Measurements from ENCODE around the gene TEX11. TPM values are rescaled to one million over a fixed set of nuclear protein-coding genes. Genes with fewer than 3 reads are reported as not detected.

Gene TEX11
- total RNA-seq (2016; rRNA removed; fragmentation: Illumina TruSeq; extraction: Trizol): not detected in 2 replicates
- total RNA-seq (2016; cell fraction: cytosol; rRNA removed; fragmentation: Illumina TruSeq; extraction: Trizol; ENCODE audit: low read depth): not detected in 2 replicates
- total RNA-seq (2016; cell fraction: insoluble cytoplasmic fraction; rRNA removed; fragmentation: Illumina TruSeq; extraction: Trizol): not detected in 2 replicates
- total RNA-seq (2016; cell fraction: membrane; rRNA removed; fragmentation: Illumina TruSeq; extraction: Trizol): not detected in 2 replicates
- not detected in 2 replicates for total RNA-seq (2016; cell fraction: nucleus; rRNA removed; fragmentation: Illumina TruSeq; extraction: Trizol)
- not detected in 2 replicates for polyA plus RNA-seq (2011; rRNA removed)
- polyA plus RNA-seq (2011; cell fraction: cytosol; rRNA removed): not detected in 2 replicates
- not detected in 2 replicates for polyA plus RNA-seq (2011; cell fraction: nucleus; rRNA removed)
- not detected in 2 replicates for polyA plus RNA-seq (2012)
- polyA plus RNA-seq (2016; cell fraction: cytosol; fragmentation: Illumina TruSeq; extraction: Trizol; ENCODE audit: low read depth): not detected in 2 replicates
- not detected in 2 replicates for polyA plus RNA-seq (2016; cell fraction: insoluble cytoplasmic fraction; fragmentation: Illumina TruSeq; extraction: Trizol; ENCODE audit: low read depth)
- not detected in 2 replicates for polyA plus RNA-seq (2016; cell fraction: membrane; fragmentation: Illumina TruSeq; extraction: Trizol; ENCODE audit: low read depth)
- not detected in 2 replicates for polyA plus RNA-seq (2016; cell fraction: nucleus; fragmentation: Illumina TruSeq; extraction: Trizol; ENCODE audit: insufficient read depth, low read depth)
- not detected in 2 replicates for polyA minus RNA-seq (2011; rRNA and poly(A)+ RNA removed; ENCODE audit: low replicate concordance)
- polyA minus RNA-seq (2011; cell fraction: cytosol; rRNA and poly(A)+ RNA removed): not detected in 2 replicates
- polyA minus RNA-seq (2011; cell fraction: nucleus; rRNA and poly(A)+ RNA removed): not detected in 2 replicates
- percentile 3 among the genes with signal in this experiment for Bru-seq, nascent RNA
- BruChase-seq, experiment 1, labeled RNA remaining after a 6-hour chase: percentile 4 among the genes with signal in this experiment
- percentile 2 among the genes with signal in this experiment for BruChase-seq, experiment 2, labeled RNA remaining after a 2-hour chase
- long read RNA-seq, experiment 1: 0 reads
- long read RNA-seq, experiment 2: 0 reads

- no peak within 1 kb of the TSS for H3K4me2 ChIP-seq (ENCODE audit: low read depth, low read length)
- no peaks in the 10 kb centered on the region for H3K4me1 ChIP-seq (ENCODE audit: insufficient read depth, low read length)
- peak; percentile 3 for DNase-seq (ENCODE audit: low spot score)
- BruUV-seq (replicated peaks): no TSS peak
- no peak within 1 kb of the TSS for H3K9ac ChIP-seq (ENCODE audit: insufficient read depth, low read depth, low read length)
- H3K36me3 ChIP-seq (replicated peaks in 1 of 2; ENCODE audit: control insufficient read depth in 1 of 2, insufficient read depth in 2 of 2, low read length in 2 of 2): no peaks in the 10 kb centered on the region
- no peak within 1 kb of the TSS for H3K27ac ChIP-seq (ENCODE audit: extremely low read length, insufficient read depth, low read length)
- intact Hi-C loops (cut with micrococcal nuclease; ENCODE audit: unreplicated experiment): no loop called here
- no peaks in the 10 kb centered on the region for H3K79me2 ChIP-seq (ENCODE audit: insufficient read depth, low read length)
- in situ Hi-C loops (cut with HindIII; ENCODE audit: extremely low pct_ligation_motif_present, low pct_unique_long_range_greater_than_20kb): no loop called here
- no peaks in the 10 kb centered on the region for H4K20me1 ChIP-seq (ENCODE audit: insufficient read depth, low read length)
- H3K27me3 ChIP-seq (ENCODE audit: control insufficient read depth in 1 of 2, insufficient read depth in 2 of 2, low read length in 2 of 2): no peaks in the 10 kb centered on the region
- FAIRE-seq: no peak
- no peak for ATAC-seq
- CTCF ChIA-PET (ENCODE audit: low intra/inter-chr PET ratio, low total read pairs): no interaction called here
- POLR2A ChIA-PET: no interaction called here
- H3K4me3 ChIP-seq (replicated peaks in 1 of 3; ENCODE audit: insufficient read depth in 1 of 3, low read depth in 2 of 3, low read length in 3 of 3): no peak within 1 kb of the TSS
- no peak within 1 kb of the TSS for H2AFZ ChIP-seq (ENCODE audit: low read length)
- WGBS (ENCODE audit: low lambda C conversion rate): 78% methylated on average over 4 of the region's 14 CpGs
- no peaks in the 10 kb centered on the region for H3K9me3 ChIP-seq (ENCODE audit: low read length)
- no peak for TF ChIP-seq TRAFD1 (CRISPR knock-in tag; IDR thresholded peaks at IDR 0.05; ENCODE audit: borderline replicate concordance)
- peak; percentile 32; the same call in 1 of the 2 replicates for TF ChIP-seq CTCF (CRISPR knock-in tag; IDR thresholded peaks at IDR 0.05)
- no peak for TF ChIP-seq MEIS1 (CRISPR knock-in tag; IDR thresholded peaks at IDR 0.05; ENCODE audit: borderline replicate concordance)
- no peak for TF ChIP-seq REST (IDR thresholded peaks at IDR 0.05; ENCODE audit: borderline replicate concordance in 1 of 2, low read depth in 1 of 2, low read length in 2 of 2)
- peak; percentile 85 for TF ChIP-seq ZBTB33 (CRISPR knock-in tag; IDR thresholded peaks at IDR 0.05)
Observed at GRCh38 chrX:70908541-70908940, at the start of gene TEX11. Gene TEX11 (minus strand): TSS chrX:70908711. CDS start chrX:70907789, 922 bp downstream.
